H1 (cell line): ENCODE results near the gene PNMA6E. TPM values are rescaled to one million over a fixed set of nuclear protein-coding genes. Genes with fewer than 3 reads are reported as not detected.

ENCODE experiments used
- CTCF ChIA-PET: fragments of 300-600 bp; sonication (Branson Sonifier 250); formaldehyde crosslinking; loops from one replicate; lab custom pipeline; 2021; ENCODE audit not compliant: partially characterized antibody; lab: Charles Lee
- POLR2A ChIA-PET: fragments of 300-600 bp; sonication (Branson Sonifier 250); formaldehyde crosslinking; loops from one replicate; lab custom pipeline; 2021; ENCODE audit warnings: inconsistent platforms; ENCODE audit not compliant: partially characterized antibody; lab: Charles Lee
- DNase-seq, 2 experiments: peaks; one replicate each; pipeline versions ENCODE4 v3.0.0 to v3.0.0-alpha.2; 2010 to 2022; ENCODE audit warnings: low spot score in 2 of 2, low read depth in 1 of 2, mixed read lengths in 1 of 2
- FAIRE-seq: peaks from 2 replicates; lab custom pipeline; 2011; peaks lifted over from hg19 to GRCh38; lab: Jason Lieb, UNC
- H2AFZ ChIP-seq: 2 replicates; pipeline ENCODE4 v1.8.1; 2012; ENCODE audit warnings: low read length, inconsistent platforms
- H2AK5ac ChIP-seq: 2 replicates; pipeline ENCODE4 v1.6.1; 2013; ENCODE audit warnings: low read depth, low read length
- H2BK120ac ChIP-seq: replicated peaks from 2 replicates; pipeline ENCODE3; 2013; ENCODE audit warnings: low read depth, low read length, inconsistent platforms
- H2BK12ac ChIP-seq: 2 replicates; pipeline ENCODE4 v1.6.1; 2013; ENCODE audit warnings: low read depth, low read length
- H2BK15ac ChIP-seq: 2 replicates; pipeline ENCODE4 v1.6.1; 2013; ENCODE audit warnings: low read length
- H2BK20ac ChIP-seq: 2 replicates; pipeline ENCODE4 v1.6.1; 2013; ENCODE audit warnings: low read length
- H2BK5ac ChIP-seq: 2 replicates; pipeline ENCODE4 v1.6.1; 2013; ENCODE audit warnings: low read depth, low read length
- H3K14ac ChIP-seq: 2 replicates; pipeline ENCODE4 v1.6.1; 2013; ENCODE audit warnings: inconsistent platforms; ENCODE audit not compliant: insufficient read length
- H3K18ac ChIP-seq: 2 replicates; pipeline ENCODE4 v1.6.1; 2013; ENCODE audit warnings: low read length; ENCODE audit errors: extremely low read depth
- H3K23ac ChIP-seq: 2 replicates; pipeline ENCODE4 v1.6.1; 2013; ENCODE audit warnings: inconsistent platforms; ENCODE audit not compliant: insufficient read length
- H3K23me2 ChIP-seq: 2 replicates; pipeline ENCODE4 v1.6.1; 2013; ENCODE audit warnings: low read depth, low read length
- H3K27ac ChIP-seq: 2 replicates; pipeline ENCODE4 v1.6.1; 2011; ENCODE audit warnings: low read depth, low read length, inconsistent platforms
- H3K27me3 ChIP-seq, 4 experiments: replicated peaks in 1 of 4; 1 replicate in 1 of 4; 2 replicates in 3 of 4; pipeline versions ENCODE4 v1.6.1 to v1.8.1; 2011 to 2013; ENCODE audit warnings: low read length in 3 of 4, mild to moderate bottlenecking in 3 of 4, inconsistent platforms in 2 of 4, mixed read lengths in 2 of 4, moderate library complexity in 1 of 4; ENCODE audit not compliant: control insufficient read depth in 3 of 4, insufficient read depth in 3 of 4; ENCODE audit errors: extremely low read depth in 1 of 4
- H3K36me3 ChIP-seq, 4 experiments: 2 replicates each; pipeline versions ENCODE4 v1.6.1 to v1.8.1; 2011 to 2013; ENCODE audit warnings: mild to moderate bottlenecking in 4 of 4, low read length in 3 of 4, moderate library complexity in 2 of 4, control low read depth in 1 of 4, inconsistent platforms in 1 of 4; ENCODE audit not compliant: insufficient read depth in 4 of 4, control insufficient read depth in 2 of 4
- H3K4ac ChIP-seq: replicated peaks from 2 replicates; pipeline ENCODE3; 2013; ENCODE audit warnings: low read length, low read depth, mixed read lengths, inconsistent platforms; ENCODE audit not compliant: insufficient read length
- H3K4me1 ChIP-seq, 4 experiments: replicated peaks in 1 of 4; 1 replicate in 1 of 4; 2 replicates in 3 of 4; pipeline versions ENCODE4 v1.6.1 to v1.8.1; 2011 to 2013; ENCODE audit warnings: low read length in 3 of 4, inconsistent platforms in 2 of 4, mixed read lengths in 1 of 4; ENCODE audit not compliant: insufficient read depth in 4 of 4, control insufficient read depth in 3 of 4
- H3K4me2 ChIP-seq, 2 experiments: 2 replicates each; pipeline versions ENCODE4 v1.6.1 to v1.8.1; 2011 to 2013; ENCODE audit warnings: low read depth in 2 of 2, low read length in 2 of 2, control low read depth in 1 of 2, inconsistent platforms in 1 of 2, mild to moderate bottlenecking in 1 of 2; ENCODE audit not compliant: insufficient read depth in 1 of 2
- H3K4me3 ChIP-seq, 4 experiments: fragments of 200-600, 300-600 bp in 1 of 4; sonication (generic), shearing (Covaris generic), sonication (Bioruptor Twin) in 1 of 4; 2 replicates each; pipeline versions ENCODE4 v1.5.1 to v1.8.1; 2011 to 2016; ENCODE audit warnings: low read length in 4 of 4, low read depth in 3 of 4, control low read depth in 2 of 4, inconsistent platforms in 2 of 4, mild to moderate bottlenecking in 2 of 4, mixed read lengths in 1 of 4, moderate library complexity in 1 of 4; ENCODE audit not compliant: insufficient read depth in 2 of 4; ENCODE audit errors: extremely low read depth in 1 of 4
- H3K56ac ChIP-seq: replicated peaks from 2 replicates; pipeline ENCODE3; 2013; ENCODE audit warnings: low read depth, mild to moderate bottlenecking, mixed read lengths, low read length, inconsistent platforms; ENCODE audit not compliant: insufficient read length
- H3K79me1 ChIP-seq: 2 replicates; pipeline ENCODE4 v1.6.1; 2013; ENCODE audit warnings: low read depth, low read length, control low read depth
- H3K79me2 ChIP-seq, 2 experiments: 2 replicates each; pipeline versions ENCODE4 v1.6.1 to v1.8.1; 2012 to 2013; ENCODE audit warnings: low read length in 2 of 2, mild to moderate bottlenecking in 2 of 2, inconsistent platforms in 1 of 2; ENCODE audit not compliant: insufficient read depth in 2 of 2, control insufficient read depth in 1 of 2
- H3K9ac ChIP-seq, 4 experiments: replicated peaks in 1 of 4; 1 replicate in 1 of 4; 2 replicates in 3 of 4; pipeline versions ENCODE4 v1.6.1 to v1.8.1; 2011 to 2013; ENCODE audit warnings: low read depth in 3 of 4, low read length in 3 of 4, control low read depth in 2 of 4, mild to moderate bottlenecking in 2 of 4, moderate library complexity in 2 of 4, inconsistent platforms in 1 of 4; ENCODE audit errors: extremely low read depth in 1 of 4
- H3K9me3 ChIP-seq, 2 experiments: 2 replicates each; pipeline versions ENCODE4 v1.6.1 to v1.8.1; 2012 to 2013; ENCODE audit warnings: mild to moderate bottlenecking in 2 of 2, moderate library complexity in 2 of 2, control low read depth in 1 of 2, inconsistent platforms in 1 of 2, low read depth in 1 of 2, low read length in 1 of 2, mixed read lengths in 1 of 2; ENCODE audit not compliant: insufficient read depth in 2 of 2
- H4K20me1 ChIP-seq, 2 experiments: replicated peaks in 1 of 2; 2 replicates each; pipeline versions ENCODE3 to v1.8.1; 2011 to 2013; ENCODE audit warnings: inconsistent platforms in 2 of 2, low read length in 2 of 2, mild to moderate bottlenecking in 1 of 2; ENCODE audit not compliant: insufficient read depth in 2 of 2, control insufficient read depth in 1 of 2
- H4K5ac ChIP-seq: 2 replicates; pipeline ENCODE4 v1.6.1; 2013; ENCODE audit warnings: low read length, low read depth, mixed read lengths, inconsistent platforms; ENCODE audit not compliant: insufficient read length
- H4K8ac ChIP-seq: 2 replicates; pipeline ENCODE4 v1.8.0; 2013; ENCODE audit warnings: mild to moderate bottlenecking, moderate library complexity, low read length, inconsistent platforms; ENCODE audit not compliant: insufficient read depth; ENCODE audit errors: extremely low read depth
- H4K91ac ChIP-seq: replicated peaks from 2 replicates; pipeline ENCODE3; 2013; ENCODE audit warnings: low read length, mixed read lengths, inconsistent platforms; ENCODE audit not compliant: insufficient read length
- BACH1 ChIP-seq: IDR thresholded peaks from 2 replicates; pipeline ENCODE4 v1.6.1; 2012; ENCODE audit warnings: low read length, improper control_type of control experiment
- JUN ChIP-seq: IDR thresholded peaks from 2 replicates; pipeline ENCODE4 v1.6.1; 2011; ENCODE audit warnings: low read depth, mild to moderate bottlenecking, improper control_type of control experiment, low read length
- NANOG ChIP-seq: IDR thresholded peaks from 2 replicates; pipeline ENCODE4 v1.6.1; 2011; ENCODE audit warnings: low read length, low read depth, mild to moderate bottlenecking, inconsistent platforms; ENCODE audit not compliant: insufficient read depth, poor library complexity, severe bottlenecking
- POLR2A ChIP-seq, 2 experiments: IDR thresholded peaks; 1 replicate in 1 of 2; 2 replicates in 1 of 2; pipeline ENCODE4 v1.6.1; 2011; ENCODE audit warnings: low read depth in 2 of 2, low read length in 2 of 2, mild to moderate bottlenecking in 2 of 2; ENCODE audit errors: control extremely low read depth in 1 of 2
- SIX5 ChIP-seq: IDR thresholded peaks from 2 replicates; pipeline ENCODE4 v1.6.1; 2011; ENCODE audit warnings: mild to moderate bottlenecking, low read depth, low read length
- SRF ChIP-seq: IDR thresholded peaks from 2 replicates; pipeline ENCODE4 v1.6.1; 2011; ENCODE audit warnings: mild to moderate bottlenecking, low read depth, low read length, moderate library complexity
- TAF7 ChIP-seq: optimal IDR thresholded peaks from 2 replicates; pipeline ENCODE3; 2011; ENCODE audit warnings: low read depth, mild to moderate bottlenecking, inconsistent platforms, low read length, moderate library complexity, borderline replicate concordance
- YY1 ChIP-seq: IDR thresholded peaks from 2 replicates; pipeline ENCODE4 v1.6.1; 2011; ENCODE audit warnings: low read depth, mild to moderate bottlenecking, low read length
- ZNF274 ChIP-seq: IDR thresholded peaks from 2 replicates; pipeline ENCODE4 v1.7.0; 2012; ENCODE audit warnings: low read length, borderline replicate concordance; ENCODE audit errors: extremely low read depth
- WGBS, 2 experiments: shearing (Covaris generic) in 1 of 2; methylation state at CpG; one replicate each; pipeline versions ENCODE4 v1.1.6 to v1.1.7; 2013 to 2015; ENCODE audit warnings: low lambda C conversion rate in 2 of 2, mixed read lengths in 2 of 2, inconsistent platforms in 1 of 2, low coverage in 1 of 2, missing lambda C conversion rate in 1 of 2; ENCODE audit not compliant: insufficient replicate concordance in 2 of 2, insufficient coverage in 1 of 2, insufficient read length in 1 of 2; ENCODE audit errors: extremely low coverage in 1 of 2, missing lambda C conversion rate in 1 of 2; 5-methylcytosine and 5-hydroxymethylcytosine counted together
- polyA plus RNA-seq, 7 experiments: library from polyadenylated mRNA; depleted of rRNA in 3 of 7; stranded (reverse) in 5 of 7; unstranded in 2 of 7; fragments of >200 nt in 5 of 7; fragments of 200-250 nt in 2 of 7; gene quantifications; 1 replicate in 5 of 7; 2 replicates in 1 of 7; 4 replicates in 1 of 7; pipeline versions ENCODE4 v1.2.1 to v1.2.3, GENCODE V29; 2011 to 2013; ENCODE audit warnings: missing spikeins in 2 of 7, mixed read lengths in 2 of 7
- total RNA-seq: library from RNA; stranded (reverse); fragmentation: NEBNext Ultra II Directional; extraction: Animal tissue kit (Norgen Biotek cat#: 25700); gene quantifications from 2 replicates; pipeline ENCODE4 v1.2.1, GENCODE V29; 2021
- TF ChIP-seq, protein P1 (sequence below): IDR thresholded peaks from 2 replicates; pipeline ENCODE4 v1.6.1; 2012; ENCODE audit warnings: low read length, inconsistent platforms
- TF ChIP-seq, protein P2 (sequence below): IDR thresholded peaks from 2 replicates; pipeline ENCODE4 v1.6.1; 2011; ENCODE audit warnings: low read length, improper control_type of control experiment

Gene PNMA6E
- total and polyA plus RNA-seq, 2 of the 8 experiments (the other 6 are each of a cell fraction or from before 2014, with no cell fraction given), result not detected

DNA sequence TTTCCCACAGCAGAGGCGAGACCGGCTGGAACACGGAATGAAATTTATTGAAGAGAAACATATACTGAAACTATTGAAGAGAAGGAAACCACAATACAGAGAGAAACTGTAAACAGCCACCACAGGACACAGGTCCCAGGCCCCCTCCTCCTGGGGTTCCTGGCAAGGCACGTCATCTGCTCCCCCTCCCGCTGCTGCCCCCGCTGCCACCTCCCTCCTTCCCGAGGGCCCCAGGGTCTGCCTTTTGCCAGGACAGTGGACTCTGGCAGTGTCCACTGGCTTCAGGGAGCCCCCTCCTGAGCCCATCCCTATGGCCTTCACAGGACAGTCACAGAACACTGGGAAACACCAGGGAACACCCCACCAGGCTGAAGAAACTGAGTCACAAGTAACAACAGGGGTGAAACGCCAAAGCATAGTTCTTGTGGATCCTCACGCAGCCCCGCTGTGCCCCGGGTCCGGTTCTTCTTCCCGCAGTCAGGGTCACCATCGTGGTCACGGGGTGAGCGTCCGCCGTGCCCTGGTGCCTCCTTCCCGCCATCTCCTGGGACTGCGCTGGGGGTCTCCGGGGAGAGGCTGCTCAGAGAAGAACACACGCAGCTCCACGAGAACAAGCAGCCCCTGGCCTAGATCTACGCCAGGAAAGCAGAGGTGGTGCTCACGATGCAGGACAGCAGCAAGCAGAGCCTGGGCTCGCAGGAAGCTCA is 5.4 kb downstream of the PNMA6E start:
- FAIRE-seq, result no peak
- TF ChIP-seq NANOG (no peak), YY1 (no peak), TAF7 (no peak), POLR2A (IDR thresholded peaks at IDR 0.05; ENCODE audit: control extremely low read depth in 1 of 2, low read depth in 2 of 2, low read length in 2 of 2) (no peak), SRF (no peak), JUN (no peak), BACH1 (no peak), SIX5 (no peak), ZNF274 (no peak)
- TF ChIP-seq, protein P1, sequence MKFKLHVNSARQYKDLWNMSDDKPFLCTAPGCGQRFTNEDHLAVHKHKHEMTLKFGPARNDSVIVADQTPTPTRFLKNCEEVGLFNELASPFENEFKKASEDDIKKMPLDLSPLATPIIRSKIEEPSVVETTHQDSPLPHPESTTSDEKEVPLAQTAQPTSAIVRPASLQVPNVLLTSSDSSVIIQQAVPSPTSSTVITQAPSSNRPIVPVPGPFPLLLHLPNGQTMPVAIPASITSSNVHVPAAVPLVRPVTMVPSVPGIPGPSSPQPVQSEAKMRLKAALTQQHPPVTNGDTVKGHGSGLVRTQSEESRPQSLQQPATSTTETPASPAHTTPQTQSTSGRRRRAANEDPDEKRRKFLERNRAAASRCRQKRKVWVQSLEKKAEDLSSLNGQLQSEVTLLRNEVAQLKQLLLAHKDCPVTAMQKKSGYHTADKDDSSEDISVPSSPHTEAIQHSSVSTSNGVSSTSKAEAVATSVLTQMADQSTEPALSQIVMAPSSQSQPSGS, result no peak
- TF ChIP-seq, protein P2, sequence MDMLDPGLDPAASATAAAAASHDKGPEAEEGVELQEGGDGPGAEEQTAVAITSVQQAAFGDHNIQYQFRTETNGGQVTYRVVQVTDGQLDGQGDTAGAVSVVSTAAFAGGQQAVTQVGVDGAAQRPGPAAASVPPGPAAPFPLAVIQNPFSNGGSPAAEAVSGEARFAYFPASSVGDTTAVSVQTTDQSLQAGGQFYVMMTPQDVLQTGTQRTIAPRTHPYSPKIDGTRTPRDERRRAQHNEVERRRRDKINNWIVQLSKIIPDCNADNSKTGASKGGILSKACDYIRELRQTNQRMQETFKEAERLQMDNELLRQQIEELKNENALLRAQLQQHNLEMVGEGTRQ, result no peak

More for the DNA sequence above, 5.4 kb downstream of the PNMA6E start:
- no peak overlapping the region for H3K4me2 ChIP-seq
- peaks cover 0 to 4% of the 10 kb centered on the region in 2 experiments; a peak in 1 of 4 replicates for H3K9me3 ChIP-seq
- no peak overlapping the region for H2BK12ac ChIP-seq
- H3K36me3 ChIP-seq, result no peaks in the 10 kb centered on the region
- H3K23ac ChIP-seq, result no peak overlapping the region
- H3K23me2 ChIP-seq, result peaks cover 12% of the 10 kb centered on the region; the same call in 1 of the 2 replicates
- no peaks in the 10 kb centered on the region for H3K4me1 ChIP-seq
- no peak overlapping the region for H4K8ac ChIP-seq
- no peaks in the 10 kb centered on the region; a peak in 1 of 7 replicates for H3K27me3 ChIP-seq
- H2BK15ac ChIP-seq, result no peak overlapping the region
- H3K9ac ChIP-seq, result no peak overlapping the region
- no peak overlapping the region for H3K14ac ChIP-seq
- H4K5ac ChIP-seq, result no peak overlapping the region
- H3K79me2 ChIP-seq, result no peaks in the 10 kb centered on the region
- no peak overlapping the region for H4K91ac ChIP-seq
- no peak for DNase-seq
- no peak overlapping the region for H2AFZ ChIP-seq
- no peak overlapping the region for H3K18ac ChIP-seq
- H2BK120ac ChIP-seq, result no peak overlapping the region
- ChIA-PET POLR2A (no interaction called here), CTCF (interaction anchor here (1.8 kb wide), 1 partner anchor 22 kb away, joined by 4 read pairs; no protein-coding TSS in a partner anchor)
- H3K56ac ChIP-seq, result no peak overlapping the region
- H2BK5ac ChIP-seq, result no peak overlapping the region
- WGBS, 2 experiments, result 90% methylated on average over 16 of the region's 26 CpGs; no CpG with 5 or more reads in 1 of the 2 experiments
- H3K79me1 ChIP-seq, result no peaks in the 10 kb centered on the region
- no peak overlapping the region for H3K4ac ChIP-seq
- H3K4me3 ChIP-seq, result no peak overlapping the region
- no peak overlapping the region for H2BK20ac ChIP-seq
- H2AK5ac ChIP-seq, result no peak overlapping the region
- H3K27ac ChIP-seq, result no peak overlapping the region
- H4K20me1 ChIP-seq, result no peaks in the 10 kb centered on the region
